GM13977 (cell line): ENCODE results near the gene ZMIZ2.
"Not testable (repeated sequence)": the region's sequence is repeated elsewhere in the genome, so short reads cannot be mapped to it uniquely, and the experiment has no call there.

Source experiments
- DNase-seq: peaks from one replicate; pipeline ENCODE4 v3.0.0; 2012; ENCODE audit warnings: low spot score
- CTCF ChIP-seq: IDR thresholded peaks from 2 replicates; pipeline ENCODE4 v1.5.1; 2012; ENCODE audit warnings: mild to moderate bottlenecking, control low read depth; ENCODE audit not compliant: insufficient read depth; ENCODE audit errors: extremely low read depth, missing control alignments
- in situ Hi-C: fragments of 300-500 bp; cut with MboI; formaldehyde crosslinking; loops from one replicate; pipeline ENCODE4 v1.12.0; 2022; ENCODE audit warnings: low sequenced_read_pairs, low pct_unique_long_range_greater_than_20kb, mixed read lengths, inconsistent platforms; ENCODE audit not compliant: unreplicated experiment

Gene ZMIZ2

GRCh38 chr7:44748045-44748947 is at the start of gene ZMIZ2:
Gene ZMIZ2, plus strand, starts transcription at chr7:44748847. Its CDS starts 7,403 bp downstream, at chr7:44756250.
- peak; percentile 98 for DNase-seq
- TF ChIP-seq CTCF: no peak
- in situ Hi-C loops: no loop called here

GRCh38 chr7:44699598-44699997 is 49.0 kb upstream of the ZMIZ2 start:
- in situ Hi-C loops, DNase-seq: not testable (repeated sequence)

- no peak for DNase-seq
- in situ Hi-C loops: no loop called here
- no peak for TF ChIP-seq CTCF
Observed at GRCh38 chr7:44700322-44700721, 48.3 kb upstream of the ZMIZ2 start.

- DNase-seq, in situ Hi-C loops: not testable (repeated sequence)
Observed at GRCh38 chr7:44703391-44703790, 45.3 kb upstream of the ZMIZ2 start.

- no peak for TF ChIP-seq CTCF
- in situ Hi-C loops: no loop called here
- no peak for DNase-seq
Observed at GRCh38 chr7:44703921-44704320, 44.7 kb upstream of the ZMIZ2 start.

GRCh38 chr7:44705434-44705833 is 43.2 kb upstream of the ZMIZ2 start:
- TF ChIP-seq CTCF: no peak
- no peak for DNase-seq
- in situ Hi-C loops: no loop called here

GRCh38 chr7:44706788-44707557 is 41.7 kb upstream of the ZMIZ2 start:
- no peak for TF ChIP-seq CTCF

More at GRCh38 chr7:44706788-44707557, 41.7 kb upstream of the ZMIZ2 start:
- peak; percentile 17 for DNase-seq
- in situ Hi-C loops: no loop called here
